ENCODE results near the gene WDR45B.

DNA sequence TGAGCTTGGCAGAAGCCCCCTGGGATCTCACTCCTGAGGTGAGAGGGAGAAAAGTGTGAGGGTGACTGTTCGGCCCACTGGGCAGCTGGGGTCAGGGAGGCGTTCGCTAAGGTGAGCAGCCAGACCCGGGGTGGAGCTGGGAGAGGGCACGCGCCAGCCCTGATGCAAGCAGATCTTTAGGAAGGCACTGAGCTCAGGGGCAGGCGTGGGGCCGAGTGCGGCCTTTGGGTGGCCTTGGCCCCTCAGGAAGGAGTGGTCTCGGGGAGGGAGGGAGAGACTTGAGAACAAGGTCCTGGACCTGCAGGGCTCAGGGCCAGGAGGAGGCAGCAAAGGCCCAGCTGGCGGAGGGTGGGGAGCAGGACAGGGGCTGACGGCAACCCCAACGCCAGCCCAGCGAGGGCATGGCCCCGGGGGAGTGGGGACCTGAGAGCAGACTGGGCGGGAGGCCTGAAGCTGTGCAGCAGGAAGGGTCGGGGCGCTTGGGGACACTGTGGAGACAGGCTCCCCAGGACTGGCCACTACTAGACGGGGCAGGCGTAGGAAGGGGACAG, 14.5 kb upstream of the WDR45B start:
- TF ChIP-seq CTCF (IDR thresholded peaks at IDR 0.05), result no peak
- no peak for TF ChIP-seq POLR2A (IDR thresholded peaks at IDR 0.05)

Data from Peyer's patch (tissue), 4 donors.